Measurements from ENCODE around the gene RALGAPA2. TPM values are rescaled to one million over a fixed set of nuclear protein-coding genes. Genes with fewer than 3 reads are reported as not detected.

The RALGAPA2 gene
- total RNA-seq, 1 experiment from 2014 or later: 13.4 TPM

- no peaks in the 10 kb centered on the region for H3K36me3 ChIP-seq (ENCODE audit: control insufficient read depth, insufficient read depth, low read length)
- H3K9me3 ChIP-seq (ENCODE audit: control insufficient read depth, insufficient read depth, low read depth, low read length): no peaks in the 10 kb centered on the region
- no peak overlapping the region for H3K4me3 ChIP-seq (ENCODE audit: low read depth in 2 of 2, low read length in 2 of 2)
- H3K4me1 ChIP-seq (ENCODE audit: control insufficient read depth, insufficient read depth, low read length): no peaks in the 10 kb centered on the region
- intact Hi-C loops (cut with micrococcal nuclease; ENCODE audit: unreplicated experiment) (no loop called here), in situ Hi-C loops (cut with HindIII; ENCODE audit: low pct_unique_long_range_greater_than_20kb, low sequenced_read_pairs) (no loop called here)
- no peak for DNase-seq (ENCODE audit: low read depth, low spot score)
- CTCF ChIA-PET: no interaction called here
- no peaks in the 10 kb centered on the region for H3K27me3 ChIP-seq (ENCODE audit: control insufficient read depth, insufficient read depth, low read length)
- H3K27ac ChIP-seq (ENCODE audit: low read length): no peak overlapping the region
- TF ChIP-seq POLR2AphosphoS5 (IDR thresholded peaks at IDR 0.05; ENCODE audit: low read depth, low read length) (no peak), TCF7L2 (IDR thresholded peaks at IDR 0.05; ENCODE audit: low read depth, low read length) (no peak), REST (IDR thresholded peaks at IDR 0.05; ENCODE audit: insufficient read depth in 1 of 2, low read depth in 2 of 2, low read length in 1 of 2) (no peak), CTCF (IDR thresholded peaks at IDR 0.05) (no peak), SIN3A (IDR thresholded peaks at IDR 0.05; ENCODE audit: borderline replicate concordance, insufficient read depth, low read depth, low read length) (no peak)
- BruUV-seq (replicated peaks): no TSS peak
- no peak for ATAC-seq
- POLR2A ChIA-PET: no interaction called here
Observed at GRCh38 chr20:20427227-20427864, 285.1 kb downstream of the RALGAPA2 start.

GRCh38 chr20:20426655-20426907 is 285.9 kb downstream of the RALGAPA2 start:
- H3K27ac ChIP-seq (ENCODE audit: low read length): no peak overlapping the region
- DNase-seq (ENCODE audit: low read depth, low spot score) (no peak), ATAC-seq (no peak)
- H3K27me3 ChIP-seq (ENCODE audit: control insufficient read depth, insufficient read depth, low read length): no peaks in the 10 kb centered on the region
- TF ChIP-seq CTCF (IDR thresholded peaks at IDR 0.05) (no peak), SIN3A (IDR thresholded peaks at IDR 0.05; ENCODE audit: borderline replicate concordance, insufficient read depth, low read depth, low read length) (no peak), REST (IDR thresholded peaks at IDR 0.05; ENCODE audit: insufficient read depth in 1 of 2, low read depth in 2 of 2, low read length in 1 of 2) (no peak), TCF7L2 (IDR thresholded peaks at IDR 0.05; ENCODE audit: low read depth, low read length) (no peak), POLR2AphosphoS5 (IDR thresholded peaks at IDR 0.05; ENCODE audit: low read depth, low read length) (no peak)
- no TSS peak for BruUV-seq (replicated peaks)
- POLR2A ChIA-PET: no interaction called here
- H3K9me3 ChIP-seq (ENCODE audit: control insufficient read depth, insufficient read depth, low read depth, low read length): no peaks in the 10 kb centered on the region
- no peak overlapping the region for H3K4me3 ChIP-seq (ENCODE audit: low read depth in 2 of 2, low read length in 2 of 2)
- intact Hi-C loops (cut with micrococcal nuclease; ENCODE audit: unreplicated experiment): no loop called here
- CTCF ChIA-PET: no interaction called here
- in situ Hi-C loops (cut with HindIII; ENCODE audit: low pct_unique_long_range_greater_than_20kb, low sequenced_read_pairs): no loop called here
- H3K36me3 ChIP-seq (ENCODE audit: control insufficient read depth, insufficient read depth, low read length): no peaks in the 10 kb centered on the region
- H3K4me1 ChIP-seq (ENCODE audit: control insufficient read depth, insufficient read depth, low read length): no peaks in the 10 kb centered on the region

Data from Panc1 (cell line).